HEK293 (cell line): Measurements from ENCODE around the gene SCRT2.

ENCODE experiments used
- CTCF ChIP-seq: fragments of 450-650 bp; formaldehyde crosslinking; IDR thresholded peaks from 2 replicates; pipeline ENCODE4 v1.5.1; 2016; ENCODE audit warnings: missing biosample characterization, missing genetic modification characterization
- MZF1 ChIP-seq: fragments of 450-650 bp; formaldehyde crosslinking; IDR thresholded peaks from 2 replicates; pipeline ENCODE4 v1.5.1; 2017; ENCODE audit warnings: missing biosample characterization, missing genetic modification characterization, borderline replicate concordance
- SCRT2 ChIP-seq: fragments of 450-650 bp; formaldehyde crosslinking; IDR thresholded peaks from 2 replicates; pipeline ENCODE4 v1.5.1; 2016; ENCODE audit warnings: missing biosample characterization, missing genetic modification characterization
- ZNF146 ChIP-seq: fragments of 450-650 bp; formaldehyde crosslinking; IDR thresholded peaks from 2 replicates; pipeline ENCODE4 v1.5.1; 2016; ENCODE audit warnings: missing biosample characterization, missing genetic modification characterization
- ZNF274 ChIP-seq, 2 experiments: fragments of 200-500 bp in 1 of 2; fragments of 450-650 bp in 1 of 2; sonication (Bioruptor generic) in 1 of 2; formaldehyde crosslinking in 1 of 2; IDR thresholded peaks; 2 replicates each; pipeline versions ENCODE4 v1.5.1 to v1.6.1; 2014 to 2016; ENCODE audit warnings: borderline replicate concordance in 1 of 2, inconsistent platforms in 1 of 2, low read length in 1 of 2, missing biosample characterization in 1 of 2, missing genetic modification characterization in 1 of 2
- ZNF530 ChIP-seq: fragments of 450-650 bp; formaldehyde crosslinking; IDR thresholded peaks from 2 replicates; pipeline ENCODE4 v1.5.1; 2016; ENCODE audit warnings: low read depth, missing biosample characterization, missing genetic modification characterization
- ZNF677 ChIP-seq: fragments of 450-650 bp; IDR thresholded peaks from 2 replicates; pipeline ENCODE4 v1.5.0; 2018; ENCODE audit warnings: missing biosample characterization, mild to moderate bottlenecking, missing genetic modification characterization, moderate library complexity
- TF ChIP-seq, protein P1 (sequence below): fragments of 450-650 bp; formaldehyde crosslinking; IDR thresholded peaks from 2 replicates; pipeline ENCODE4 v1.5.1; 2016; ENCODE audit warnings: missing biosample characterization, missing genetic modification characterization

- TF ChIP-seq ZNF530 (tag by site-specific recombination) (no peak), CTCF (tag by site-specific recombination) (no peak), MZF1 (tag by site-specific recombination) (no peak), ZNF677 (tag by site-specific recombination) (no peak), ZNF146 (tag by site-specific recombination) (no peak), ZNF274 (IDR thresholded peaks at IDR 0.05; ENCODE audit: low read length) (no peak), ZNF274 (tag by site-specific recombination; IDR thresholded peaks at IDR 0.05; ENCODE audit: borderline replicate concordance) (no peak), SCRT2 (no peak)
- TF ChIP-seq, protein P1, sequence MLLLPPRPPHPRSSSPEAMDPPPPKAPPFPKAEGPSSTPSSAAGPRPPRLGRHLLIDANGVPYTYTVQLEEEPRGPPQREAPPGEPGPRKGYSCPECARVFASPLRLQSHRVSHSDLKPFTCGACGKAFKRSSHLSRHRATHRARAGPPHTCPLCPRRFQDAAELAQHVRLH, result no peak
These were observed 6.0 kb downstream of the SCRT2 start for GRCh38 chr20:669573-669972.
